Tongue (tissue), 2 donors: Measurements from ENCODE around the gene CRYBB1. TPM values are rescaled to one million over a fixed set of nuclear protein-coding genes. Genes with fewer than 3 reads are reported as not detected.
A peak's percentile ranks its signal among the peaks of the same experiment; 100 is the strongest.
"Not testable (repeated sequence)": the region's sequence is repeated elsewhere in the genome, so short reads cannot be mapped to it uniquely, and the experiment has no call there.

Experiments used
- DNase-seq: peaks from one replicate; pipeline ENCODE4 v3.0.0-alpha.2; 2015
- total RNA-seq: library from RNA; depleted of rRNA; stranded (reverse); fragments of >200 nt; gene quantifications from one replicate; pipeline ENCODE4 v1.2.3, GENCODE V29; 2014

The CRYBB1 gene
- total RNA-seq, 1 donor from 2014 or later = not detected

DNA sequence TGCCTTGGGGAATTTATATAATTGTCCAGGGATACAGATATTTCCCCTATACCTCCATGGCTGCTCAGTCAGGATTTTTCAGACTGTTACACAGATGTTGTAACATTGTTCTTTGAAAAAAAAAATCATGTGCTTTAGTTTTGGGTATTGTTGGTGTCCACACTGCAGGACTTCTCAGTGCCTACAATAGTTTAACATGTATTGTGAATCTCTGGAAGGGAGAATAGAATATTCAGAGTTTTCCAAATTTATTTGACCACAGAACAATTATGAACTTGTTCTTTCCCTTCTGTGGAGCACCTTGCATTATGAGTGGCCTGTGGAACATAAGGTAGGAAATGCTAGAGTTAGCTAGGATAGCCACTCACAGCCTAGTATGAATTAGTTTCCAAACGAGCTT is 18.5 kb upstream of the CRYBB1 start:
- DNase-seq = no peak

DNA sequence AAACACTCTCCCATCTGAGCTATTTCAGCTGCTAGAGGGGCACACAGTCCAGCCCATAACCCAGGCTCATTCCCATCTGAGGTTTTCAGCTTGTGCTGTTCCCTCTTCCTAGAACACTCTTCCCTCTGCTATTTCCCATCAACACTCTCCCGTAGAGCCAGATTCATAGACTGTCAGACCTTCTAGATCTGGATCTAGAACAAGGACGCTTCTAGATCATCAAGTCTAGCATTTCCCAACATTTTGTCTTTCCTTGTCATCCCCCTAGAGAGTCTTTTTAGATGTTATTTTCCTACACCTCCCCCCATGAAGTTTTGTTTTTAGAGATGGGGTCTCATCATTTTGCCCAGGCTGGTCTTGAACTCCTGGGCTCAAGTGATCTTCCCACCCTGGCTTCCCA is 17.3 kb upstream of the CRYBB1 start:
- DNase-seq = no peak

DNA sequence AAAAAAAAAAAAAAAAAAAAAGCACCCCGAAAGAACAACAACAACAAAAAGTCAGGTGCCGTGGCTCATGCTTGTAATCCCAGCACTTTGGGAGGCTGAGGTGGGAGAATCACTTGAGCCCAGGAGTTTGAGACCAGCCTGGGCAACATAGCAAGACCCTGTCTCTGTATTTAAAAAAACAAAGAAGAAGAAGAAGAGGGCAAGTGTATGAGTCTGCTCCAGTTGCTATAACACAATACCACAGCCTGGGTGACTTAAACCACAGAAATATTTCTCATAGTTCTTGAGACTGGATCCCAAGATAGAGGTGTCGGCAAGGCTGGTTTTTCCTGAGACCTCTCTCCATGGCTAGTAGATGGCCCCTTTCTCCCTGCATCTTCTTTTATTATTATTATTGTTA is 16.4 kb upstream of the CRYBB1 start:
- DNase-seq = no peak

DNA sequence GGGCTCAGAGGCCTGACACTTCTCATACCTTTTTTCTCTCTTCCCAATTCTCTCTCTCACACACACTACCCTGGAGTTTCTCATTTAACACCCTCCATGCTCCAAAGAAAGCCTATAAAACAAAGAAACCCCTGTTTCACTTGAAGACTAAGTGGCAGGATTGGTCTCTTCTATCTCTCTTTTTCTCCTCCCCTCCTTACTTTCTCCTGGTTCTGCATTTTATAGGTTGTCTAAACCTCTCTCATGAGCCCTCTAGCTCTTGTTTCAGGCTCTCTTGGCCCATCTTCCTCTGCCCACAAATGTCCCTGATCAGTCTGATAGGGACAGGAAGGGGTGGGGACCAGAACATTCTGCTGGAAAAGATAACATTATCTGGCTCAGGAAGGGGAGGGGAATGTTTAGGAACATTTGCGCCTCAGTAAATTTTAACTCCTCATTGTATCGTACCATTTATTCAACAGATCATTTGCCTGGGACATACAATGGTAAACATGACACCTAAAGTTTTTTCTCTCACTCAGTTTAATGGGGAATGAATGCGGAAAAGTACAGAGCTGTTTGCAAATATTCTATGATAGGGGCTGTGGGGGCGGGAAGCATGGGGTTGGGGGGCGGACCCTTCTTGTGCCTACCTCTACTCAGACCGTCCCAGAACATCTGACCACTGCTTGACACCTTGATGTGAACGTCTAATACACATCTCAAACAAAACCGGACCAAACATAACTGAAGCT is 14.8 kb upstream of the CRYBB1 start:
- DNase-seq = no peak

DNA sequence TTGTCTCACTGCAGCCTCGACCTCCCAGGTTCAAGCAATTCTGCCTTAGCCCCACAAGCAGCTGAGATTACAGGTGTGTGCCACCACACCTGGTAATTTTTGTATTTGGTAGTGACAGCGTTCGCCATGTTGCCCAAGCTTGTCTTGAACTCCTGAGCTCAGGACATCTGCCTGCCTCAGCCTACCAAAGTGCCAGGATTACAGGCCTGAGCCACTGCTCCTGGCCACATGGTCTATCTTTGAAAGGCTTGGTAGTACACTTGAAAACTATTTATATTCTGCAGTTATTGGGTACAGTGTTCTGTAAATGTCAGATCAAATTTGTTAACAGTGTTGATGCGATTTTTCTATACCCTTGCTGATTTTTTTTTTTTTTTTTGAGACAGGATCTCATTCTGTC is 13.5 kb upstream of the CRYBB1 start:
- DNase-seq = no peak

DNA sequence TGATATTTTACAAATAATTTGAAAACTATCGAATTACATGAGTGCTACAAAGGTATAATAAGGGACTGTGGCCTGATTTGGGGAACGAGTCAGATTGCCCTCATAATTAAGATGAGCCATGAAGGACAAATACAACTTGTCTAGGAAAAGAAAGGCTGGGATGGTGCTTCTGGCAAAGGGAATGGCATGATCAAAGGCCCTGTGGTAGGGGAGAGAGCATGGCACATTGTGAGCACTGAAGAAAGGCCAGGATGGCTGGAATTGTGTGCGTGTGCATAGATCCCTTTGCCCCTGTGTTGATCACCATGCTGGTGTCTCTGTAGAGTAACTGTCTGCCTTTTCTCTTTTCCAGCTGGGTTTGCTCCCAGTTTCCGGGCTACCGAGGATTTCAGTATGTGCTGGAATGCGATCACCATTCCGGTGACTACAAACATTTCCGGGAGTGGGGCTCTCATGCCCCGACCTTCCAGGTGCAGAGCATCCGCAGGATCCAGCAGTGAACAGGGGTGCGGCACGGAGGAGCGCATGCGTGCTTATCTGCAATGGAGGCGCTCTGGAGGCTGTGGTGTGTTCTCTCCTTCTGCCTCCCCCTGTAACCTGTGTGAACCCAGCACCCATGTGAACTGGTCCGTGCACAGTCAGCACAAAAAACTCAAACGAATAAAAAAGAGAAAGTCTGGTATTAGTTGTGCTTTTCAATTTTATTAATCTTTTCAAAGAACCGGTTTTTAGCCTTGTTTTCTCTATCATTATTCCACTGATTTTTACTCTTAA is 12.3 kb upstream of the CRYBB1 start:
- DNase-seq = no peak

DNA sequence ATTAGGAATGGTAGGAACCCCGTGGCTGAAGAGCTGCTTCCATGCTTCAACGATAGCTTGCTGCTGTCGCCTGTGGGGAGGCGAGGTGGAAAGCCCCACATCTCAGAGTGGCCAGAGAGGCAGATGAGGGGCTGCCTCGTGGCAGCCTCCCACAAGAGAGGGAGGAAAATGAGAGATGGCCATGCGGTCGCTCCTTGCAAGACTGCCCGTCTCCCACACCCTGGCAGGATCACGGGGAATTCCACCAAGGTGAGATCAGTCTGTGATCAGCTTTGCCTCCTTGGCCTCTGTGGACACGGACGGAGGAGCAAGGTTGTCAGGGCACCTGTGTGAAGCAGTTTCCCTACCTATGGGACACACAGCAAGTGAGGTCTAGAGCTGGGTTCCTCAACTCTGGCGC is 7.0 kb upstream of the CRYBB1 start:
- DNase-seq = no peak

DNA sequence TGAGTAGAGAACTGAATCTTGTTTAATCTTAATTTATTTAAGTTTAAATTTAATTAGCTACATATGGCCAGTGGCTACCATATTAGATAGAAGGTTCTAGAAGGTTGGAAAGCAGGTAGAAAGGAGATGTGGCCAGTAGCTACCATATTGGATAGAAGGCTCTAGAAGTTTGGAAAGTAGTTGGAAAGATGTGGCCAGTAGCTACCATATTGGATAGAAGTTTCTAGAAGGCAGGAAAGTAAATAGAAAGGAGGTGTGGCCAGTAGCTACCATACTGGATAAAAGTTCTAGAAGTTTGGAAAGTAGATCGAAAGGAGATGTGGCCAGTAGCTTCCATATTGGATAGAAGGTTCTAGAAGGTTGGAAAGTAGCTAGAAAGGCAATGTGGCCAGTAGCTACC is 6.2 kb upstream of the CRYBB1 start:
- DNase-seq = no peak

DNA sequence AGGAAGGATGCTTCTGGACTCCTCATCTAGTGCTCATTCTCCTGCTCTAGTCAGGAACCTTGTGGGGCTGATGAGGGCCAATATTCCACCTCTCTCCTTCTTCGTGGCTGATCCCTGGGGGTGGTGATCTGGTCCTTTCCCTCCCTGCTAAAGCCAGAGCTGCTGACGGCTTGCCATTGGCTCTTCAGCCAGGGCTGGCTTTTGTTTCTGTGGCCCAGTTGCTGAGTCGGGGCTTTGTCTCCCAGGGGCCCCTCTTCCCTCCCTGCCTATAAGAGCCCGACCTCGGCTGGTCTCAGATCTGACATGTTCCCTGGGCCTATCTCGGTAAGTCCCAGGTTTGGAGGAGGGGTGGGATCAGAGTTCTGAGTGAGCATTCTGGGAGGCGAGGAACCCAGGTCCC is 3.8 kb upstream of the CRYBB1 start, which contains the start of gene CRYBA4:
Gene CRYBA4, plus strand, starts transcription at position 301 of the 400 bp plus-strand sequence. CDS start 634 bp downstream, outside the sequence.
- DNase-seq = no peak

DNA sequence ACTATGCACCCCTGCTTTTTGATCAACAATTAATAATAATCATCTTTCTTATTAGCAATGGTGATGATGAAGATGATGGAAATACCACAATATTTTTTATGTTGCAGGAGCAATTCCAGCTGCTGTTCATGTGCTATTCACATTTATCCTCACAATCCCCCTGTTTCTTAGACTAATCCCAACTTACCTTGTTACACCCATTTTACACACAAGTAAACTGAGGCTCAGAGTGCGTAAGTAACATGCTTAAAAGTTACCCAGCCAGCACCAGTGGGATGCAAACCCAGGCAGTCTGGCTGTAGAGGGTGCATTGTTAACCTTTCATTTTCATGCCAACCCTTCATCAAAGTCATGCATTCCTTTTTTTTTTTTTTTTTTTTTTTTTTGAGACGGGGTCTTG is 2.4 kb upstream of the CRYBB1 start:
- DNase-seq = no peak

DNA sequence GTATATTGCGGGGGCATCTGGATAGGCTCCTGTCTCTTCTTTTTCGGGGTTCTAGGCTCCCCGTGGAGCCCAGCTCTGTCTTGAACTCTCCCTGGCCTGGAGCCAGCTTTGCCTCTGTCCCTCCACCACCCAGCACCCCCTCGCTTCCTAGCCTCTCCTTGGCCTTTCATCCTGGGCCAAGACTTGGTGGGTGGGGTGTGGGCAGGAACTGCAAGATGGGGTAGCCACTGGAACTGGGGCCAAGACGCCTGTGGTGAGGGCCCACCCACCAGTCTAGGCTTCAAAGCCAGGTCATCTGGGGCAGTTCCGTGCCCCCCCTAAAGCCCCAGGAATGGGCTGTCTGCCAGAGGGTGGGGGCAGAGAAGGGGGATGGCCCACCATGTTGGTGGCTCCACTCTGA is 1.7 kb upstream of the CRYBB1 start:
- no peak for DNase-seq

DNA sequence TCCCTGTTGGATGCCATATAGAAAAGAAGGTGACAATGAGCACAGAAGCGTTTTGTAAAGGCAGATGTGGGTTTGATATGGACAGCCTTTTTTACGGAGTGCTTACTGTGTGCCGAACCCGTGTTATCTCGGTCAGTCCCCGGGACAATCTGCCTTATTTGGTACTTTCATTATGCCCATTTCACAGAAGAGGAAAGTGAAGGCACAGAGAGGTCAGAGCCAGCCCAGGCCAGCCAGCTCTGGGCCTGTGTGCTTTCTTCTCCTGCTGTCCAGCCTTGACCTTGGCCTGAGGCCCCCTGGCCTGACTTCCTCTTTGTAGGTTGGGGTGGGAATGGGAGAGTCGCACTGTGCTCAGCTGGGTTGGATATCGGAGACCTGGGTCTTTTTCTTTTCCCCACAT is 628 bp upstream of the CRYBB1 start:
- no peak for DNase-seq

DNA sequence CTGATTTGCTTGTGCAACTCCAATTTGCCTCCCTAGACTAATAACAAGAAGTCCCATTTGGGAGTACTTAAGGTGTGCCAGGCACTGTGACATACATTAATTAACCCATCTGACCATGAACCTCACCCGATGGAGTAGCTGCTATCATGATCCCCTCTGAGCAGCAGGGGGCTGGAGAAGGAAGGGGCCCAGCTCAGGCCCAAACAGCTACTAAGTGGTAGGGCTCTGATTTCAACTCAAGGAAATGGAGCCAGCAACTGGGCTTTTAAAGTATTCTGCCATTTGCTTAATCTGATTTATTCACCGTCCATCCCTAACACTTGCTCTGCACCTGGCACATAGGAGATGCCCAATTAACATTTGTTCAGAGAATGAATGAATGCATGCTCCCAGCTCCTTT is 1.2 kb downstream of the CRYBB1 start:
- DNase-seq = peak; percentile 10

DNA sequence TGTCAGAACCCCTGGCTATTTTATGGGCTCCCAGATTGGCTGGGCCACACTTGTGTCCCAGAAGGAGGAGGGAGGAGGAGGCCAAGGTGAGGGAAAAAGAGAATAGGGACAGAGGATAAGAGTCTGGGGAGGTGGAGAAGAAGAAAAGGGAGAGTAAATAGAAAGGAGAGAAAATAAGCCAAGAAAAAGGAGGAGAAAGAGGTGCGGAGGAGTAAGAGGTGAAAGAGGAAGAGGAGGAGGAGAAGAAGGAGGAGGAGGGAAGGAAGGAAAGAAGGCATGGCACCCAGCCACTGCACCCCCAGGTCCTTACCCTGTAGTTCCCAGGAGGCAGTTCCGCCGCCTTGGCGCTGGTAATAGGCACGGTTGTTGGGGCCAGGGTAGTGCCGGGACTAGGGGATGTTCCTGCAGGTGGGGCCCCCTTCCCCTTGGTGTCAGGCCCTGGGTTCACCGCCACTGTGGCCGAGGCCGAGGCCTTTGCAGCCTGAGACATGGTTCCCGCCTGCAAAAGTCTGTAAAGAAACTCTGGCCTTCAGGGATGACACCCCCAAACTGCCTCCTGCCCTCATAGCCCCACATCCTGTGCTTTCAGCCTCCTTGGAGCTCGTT is 1.9 kb downstream of the CRYBB1 start:
- no peak for DNase-seq

DNA sequence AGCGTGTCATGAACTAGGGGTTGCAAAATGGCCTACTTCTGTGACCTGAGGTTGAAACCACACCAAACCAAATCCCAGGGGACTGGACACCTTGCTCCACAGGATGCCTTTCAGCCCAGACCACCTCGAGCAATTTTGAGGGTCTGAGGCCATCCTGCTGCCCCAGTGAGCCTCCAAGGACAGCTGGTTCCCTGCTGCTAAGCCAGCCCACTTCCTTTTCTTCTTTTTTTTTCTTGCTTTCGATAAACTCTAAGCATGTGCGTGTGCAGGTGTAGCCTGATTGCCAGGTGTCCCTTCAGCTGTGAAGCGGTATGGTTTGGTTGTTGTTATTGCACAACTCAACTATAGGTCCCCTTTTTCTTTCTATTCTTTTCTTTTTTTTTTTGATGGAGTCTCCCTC is 2.7 kb downstream of the CRYBB1 start:
- no peak for DNase-seq

DNA sequence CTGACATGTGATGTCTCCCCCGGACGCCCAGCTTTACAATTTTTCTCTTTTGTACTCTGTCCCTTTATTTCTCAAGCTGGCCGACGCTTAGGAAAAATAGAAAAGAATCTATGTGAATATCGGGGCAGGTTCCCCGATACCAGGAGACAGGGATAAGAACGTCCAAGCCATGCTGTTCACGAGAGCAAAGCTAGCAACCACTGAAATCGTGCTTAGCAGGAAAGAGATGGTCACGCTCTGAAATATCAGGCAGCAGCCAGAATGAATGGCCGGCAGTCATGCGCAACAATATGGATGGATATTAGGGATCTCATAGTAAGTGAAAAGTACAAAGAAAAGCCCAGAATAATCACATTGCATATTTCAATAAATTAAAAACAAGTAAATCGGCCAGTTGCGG is 3.5 kb downstream of the CRYBB1 start:
- no peak for DNase-seq

DNA sequence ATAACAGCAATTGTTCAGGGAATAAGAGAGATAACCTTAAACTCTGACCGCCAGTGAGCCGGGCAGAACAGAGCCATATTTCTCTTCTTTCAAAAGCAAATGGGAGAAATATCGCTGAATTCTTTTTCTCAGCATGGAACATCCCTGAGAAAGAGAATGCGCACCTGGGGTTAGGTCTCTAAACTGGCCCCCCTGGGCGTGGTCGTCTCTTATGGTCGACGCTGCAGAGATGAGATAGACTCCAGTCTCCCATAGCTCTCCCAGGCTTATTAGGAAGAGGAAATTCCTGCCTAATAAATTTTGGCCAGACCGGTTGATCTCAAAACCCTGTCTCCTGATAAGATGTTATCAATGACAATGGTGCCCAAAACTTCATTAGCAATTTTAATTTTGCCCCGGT is 4.1 kb downstream of the CRYBB1 start:
- DNase-seq = not testable (repeated sequence)

DNA sequence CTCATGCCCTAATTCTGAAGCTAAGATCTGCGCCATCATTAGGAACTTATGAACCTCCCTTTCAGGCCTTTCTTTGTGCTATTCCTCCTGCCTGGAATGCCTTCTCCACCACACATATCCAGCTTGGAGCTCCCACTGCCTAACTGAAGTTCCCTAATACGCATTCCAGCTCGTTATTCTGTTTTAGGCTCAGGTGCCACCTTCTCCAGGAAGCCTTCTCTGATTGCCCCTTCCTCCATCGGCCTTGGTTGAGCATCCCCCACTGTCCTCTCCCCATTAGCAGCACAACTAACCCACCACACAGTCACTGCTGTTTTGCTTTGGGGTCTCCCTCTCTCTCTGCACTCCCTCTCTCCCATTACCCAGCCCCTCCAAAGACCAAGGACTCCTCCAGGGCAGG is 5.2 kb downstream of the CRYBB1 start:
- no peak for DNase-seq

DNA sequence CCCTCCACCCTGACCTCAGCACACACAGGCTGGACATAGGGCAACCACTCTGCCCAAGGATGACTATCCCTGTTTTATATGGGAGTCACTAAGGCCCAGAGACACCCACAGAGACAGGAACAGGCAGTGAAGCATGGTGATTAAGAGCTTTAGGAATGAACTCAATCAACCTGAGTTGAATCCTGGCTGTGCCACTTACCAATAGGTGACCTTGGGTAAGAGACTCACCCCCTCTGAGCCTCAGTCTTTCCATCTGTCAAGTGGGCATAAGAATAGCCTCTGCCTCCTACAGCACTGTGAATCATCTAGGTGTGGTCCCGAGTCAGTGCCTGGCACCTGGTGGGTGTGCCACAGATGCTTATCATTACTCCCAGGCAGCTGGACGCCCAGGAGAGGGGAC is 6.8 kb downstream of the CRYBB1 start:
- DNase-seq = no peak

DNA sequence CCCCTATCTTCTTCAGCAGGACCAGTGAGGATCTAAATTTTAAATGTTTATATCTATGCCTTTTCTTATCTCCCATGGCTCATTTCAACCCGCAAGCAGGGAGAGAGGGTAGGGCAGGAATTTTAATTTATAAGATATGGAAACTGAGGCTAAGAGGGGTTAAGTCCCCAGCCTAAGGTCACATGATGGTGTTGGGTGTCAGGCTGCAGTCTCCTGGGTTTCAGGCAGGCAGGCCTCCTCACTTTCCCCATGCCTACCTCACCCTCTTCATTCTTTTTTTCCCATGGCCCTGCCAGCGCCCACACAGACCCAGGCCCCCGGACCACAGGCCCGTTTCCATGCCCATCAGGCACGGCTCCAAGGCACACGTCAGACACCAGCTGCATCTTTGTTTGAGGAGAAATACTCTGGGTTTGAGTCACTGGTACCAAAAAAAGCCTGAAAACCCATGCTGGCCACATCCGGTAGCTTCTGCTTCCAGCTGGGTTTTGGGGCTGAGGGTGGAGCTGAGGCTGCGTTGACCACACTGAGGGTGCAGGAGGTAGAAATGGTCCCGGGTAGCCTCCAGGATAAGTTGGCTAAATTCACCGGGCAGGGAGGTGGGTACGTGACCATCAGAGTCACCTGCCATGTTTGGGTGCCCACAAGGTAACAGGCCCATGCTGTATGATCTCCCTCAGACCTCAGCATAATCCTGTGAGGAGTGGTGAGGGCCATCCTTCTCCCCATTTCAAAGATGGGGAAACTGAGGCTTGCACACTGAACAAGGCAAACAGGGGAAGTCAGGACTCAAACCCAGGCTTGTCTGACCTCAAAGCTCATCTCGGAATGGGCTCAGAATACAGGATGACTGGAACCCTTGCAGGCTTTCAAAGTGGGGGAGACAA is 7.5 kb downstream of the CRYBB1 start:
- peak; percentile 37 for DNase-seq

DNA sequence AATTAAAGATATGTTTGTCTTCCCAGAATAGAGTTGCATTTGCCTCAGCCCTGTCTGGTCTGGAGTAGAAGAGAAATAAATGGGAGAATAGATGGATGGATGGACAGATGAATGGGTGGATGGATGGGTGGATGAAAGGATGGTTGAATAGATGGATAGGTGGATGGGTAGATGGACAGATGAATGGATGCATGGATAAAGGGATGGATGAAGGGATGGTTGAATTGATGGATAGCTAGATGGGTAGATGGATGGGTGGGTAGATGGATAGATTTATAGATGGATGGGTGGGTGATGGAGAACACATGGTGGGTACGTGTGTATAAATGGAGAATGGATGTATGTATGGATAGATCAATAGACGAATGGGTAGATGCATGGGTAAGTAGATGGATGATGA is 8.5 kb downstream of the CRYBB1 start:
- no peak for DNase-seq

DNA sequence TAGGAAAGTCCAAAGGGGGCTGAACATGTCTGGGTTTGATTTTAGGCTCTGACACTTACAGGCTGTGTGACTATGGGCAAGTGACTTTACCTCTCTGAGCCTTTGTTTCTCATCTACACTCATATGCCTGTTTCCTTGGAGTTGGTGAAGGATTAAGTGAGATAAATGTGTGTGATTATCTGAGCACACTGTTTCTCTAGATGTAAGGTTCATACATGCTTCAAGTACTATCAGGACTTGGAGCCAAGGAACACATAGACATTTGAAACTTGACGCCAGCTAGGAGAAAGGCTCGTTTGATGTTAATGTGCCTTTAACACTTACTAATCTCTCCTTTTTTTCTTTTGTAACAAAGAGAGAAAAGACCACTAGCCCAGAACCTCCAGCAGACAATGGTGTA is 9.7 kb downstream of the CRYBB1 start:
- no peak for DNase-seq

DNA sequence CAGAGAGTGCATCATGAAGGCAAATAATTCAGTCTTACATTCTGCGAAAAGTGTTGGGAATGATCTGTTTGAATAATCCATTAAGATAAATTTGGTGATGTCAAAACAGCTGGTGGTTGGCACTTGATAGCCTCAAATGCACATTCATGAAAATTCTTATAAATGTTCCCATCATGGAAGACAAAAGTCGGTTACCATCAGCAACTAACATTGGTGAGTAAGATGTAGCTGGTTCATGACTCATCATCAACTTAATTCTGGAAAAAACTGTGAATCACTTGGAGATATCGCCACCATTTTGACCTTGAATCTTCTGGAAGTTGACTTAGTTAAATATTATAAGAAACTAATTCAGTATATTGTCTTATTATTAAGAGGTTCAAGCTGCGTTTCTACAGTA is 11.2 kb downstream of the CRYBB1 start:
- DNase-seq = no peak
